ENCODE measurements around the gene SCN2B. TPM values are rescaled to one million over a fixed set of nuclear protein-coding genes. Genes with fewer than 3 reads are reported as not detected.
"Not testable (repeated sequence)": the region's sequence is repeated elsewhere in the genome, so short reads cannot be mapped to it uniquely, and the experiment has no call there.

Gene SCN2B
- total RNA-seq, 3 donors from 2014 or later, result 0.23 to 3.7 (median 0.34) TPM

DNA sequence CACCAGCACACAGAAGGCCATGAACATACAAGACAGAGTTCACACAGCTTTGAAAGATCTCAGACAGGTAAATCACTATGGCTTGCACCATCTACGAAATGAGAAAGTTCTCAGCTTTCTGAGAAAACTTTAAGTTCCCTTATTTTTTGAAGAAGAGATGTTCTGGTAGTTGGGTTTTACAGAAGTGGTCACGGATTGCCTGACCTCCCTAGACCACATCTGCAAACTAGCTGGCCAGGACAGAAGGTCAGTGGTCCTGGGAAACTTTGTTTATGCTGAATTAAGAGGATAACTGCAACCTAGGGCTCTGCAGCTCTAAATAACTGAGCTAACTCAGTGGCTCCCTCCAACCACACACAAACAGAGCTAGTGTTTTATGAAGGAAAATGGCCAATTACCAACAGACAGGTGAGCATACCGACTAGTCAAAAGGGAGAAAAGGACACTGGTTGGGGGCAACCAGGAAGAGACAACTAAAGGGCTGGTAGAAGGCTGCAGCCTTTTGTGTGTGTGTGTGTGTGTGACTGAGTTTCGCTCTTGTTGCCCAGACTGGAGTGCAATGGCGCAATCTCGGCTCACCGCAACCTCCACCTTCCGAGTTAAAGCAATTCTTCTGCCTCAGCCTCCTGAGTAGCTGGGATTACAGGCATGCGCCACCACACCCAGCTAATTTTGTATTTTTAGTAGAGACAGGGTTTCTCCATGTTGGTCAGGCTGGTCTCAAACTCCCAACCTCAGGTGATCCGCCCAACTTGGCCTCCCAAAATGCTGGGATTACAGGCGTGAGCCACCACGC is 8.5 kb upstream of the SCN2B start:
- no peak for DNase-seq

DNA sequence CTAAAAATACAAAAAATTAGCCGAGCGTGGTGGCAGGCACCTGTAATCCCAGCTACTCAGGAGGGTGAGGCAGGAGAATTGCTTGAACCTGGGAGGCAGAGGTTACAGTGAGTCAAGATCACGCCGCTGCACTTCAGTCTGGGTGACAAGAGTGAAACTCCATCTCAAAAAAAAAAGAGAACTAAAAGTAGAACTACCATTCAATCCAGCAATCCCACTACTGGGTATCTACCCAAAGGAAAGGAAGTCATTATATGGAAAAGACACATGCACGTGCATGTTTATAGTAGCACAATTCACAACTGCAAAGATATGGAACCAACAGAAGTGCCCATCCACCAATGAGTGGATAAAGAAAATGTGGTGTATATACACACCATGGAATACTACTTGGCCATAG is 7.3 kb upstream of the SCN2B start:
- H3K4me3 ChIP-seq; H3K9me3 ChIP-seq; ATAC-seq; DNase-seq; intact Hi-C loops (cut with DNase I, micrococcal nuclease); H3K4me1 ChIP-seq (ENCODE audit: low read depth); H3K36me3 ChIP-seq (ENCODE audit: low read depth): not testable (repeated sequence)

More for the DNA sequence above, 8.5 kb upstream of the SCN2B start:
- no peak overlapping the region for H3K4me3 ChIP-seq
- H3K9me3 ChIP-seq, result no peaks in the 10 kb centered on the region
- TF ChIP-seq, protein P1, sequence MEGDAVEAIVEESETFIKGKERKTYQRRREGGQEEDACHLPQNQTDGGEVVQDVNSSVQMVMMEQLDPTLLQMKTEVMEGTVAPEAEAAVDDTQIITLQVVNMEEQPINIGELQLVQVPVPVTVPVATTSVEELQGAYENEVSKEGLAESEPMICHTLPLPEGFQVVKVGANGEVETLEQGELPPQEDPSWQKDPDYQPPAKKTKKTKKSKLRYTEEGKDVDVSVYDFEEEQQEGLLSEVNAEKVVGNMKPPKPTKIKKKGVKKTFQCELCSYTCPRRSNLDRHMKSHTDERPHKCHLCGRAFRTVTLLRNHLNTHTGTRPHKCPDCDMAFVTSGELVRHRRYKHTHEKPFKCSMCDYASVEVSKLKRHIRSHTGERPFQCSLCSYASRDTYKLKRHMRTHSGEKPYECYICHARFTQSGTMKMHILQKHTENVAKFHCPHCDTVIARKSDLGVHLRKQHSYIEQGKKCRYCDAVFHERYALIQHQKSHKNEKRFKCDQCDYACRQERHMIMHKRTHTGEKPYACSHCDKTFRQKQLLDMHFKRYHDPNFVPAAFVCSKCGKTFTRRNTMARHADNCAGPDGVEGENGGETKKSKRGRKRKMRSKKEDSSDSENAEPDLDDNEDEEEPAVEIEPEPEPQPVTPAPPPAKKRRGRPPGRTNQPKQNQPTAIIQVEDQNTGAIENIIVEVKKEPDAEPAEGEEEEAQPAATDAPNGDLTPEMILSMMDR (IDR thresholded peaks at IDR 0.05), result no peak
- H3K4me1 ChIP-seq (ENCODE audit: low read depth), result no peaks in the 10 kb centered on the region
- ATAC-seq, result peak; percentile 17
- intact Hi-C loops (cut with DNase I, micrococcal nuclease), result no loop called here
- H3K36me3 ChIP-seq (ENCODE audit: low read depth), result no peaks in the 10 kb centered on the region

DNA sequence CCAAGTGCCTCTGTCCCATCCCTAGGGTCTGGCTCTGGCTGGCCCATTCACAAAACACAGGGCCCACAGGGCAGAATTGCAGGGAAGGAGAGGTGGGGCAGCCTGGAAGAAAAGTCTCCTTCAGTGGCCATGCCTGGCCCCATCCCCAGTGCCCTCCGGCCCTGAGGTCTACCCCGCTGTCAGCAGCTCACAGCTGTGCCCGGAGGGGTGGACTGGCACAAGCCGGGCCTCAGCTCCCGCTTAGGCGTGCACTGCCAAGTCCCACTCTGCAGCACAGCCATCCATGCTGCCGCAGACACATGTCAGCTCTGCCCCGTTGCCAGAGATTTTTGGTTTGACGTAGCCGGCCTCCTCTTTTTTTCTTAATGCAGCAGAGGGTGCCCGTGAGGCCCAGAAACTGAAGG is 3.9 kb upstream of the SCN2B start:
- TF ChIP-seq, protein P1 (IDR thresholded peaks at IDR 0.05), result no peak
- peak; percentile 36 for ATAC-seq
- H3K36me3 ChIP-seq (ENCODE audit: low read depth), result no peaks in the 10 kb centered on the region
- DNase-seq, result peak in 1 of 3 donors; percentile 33
- H3K4me3 ChIP-seq, result no peak overlapping the region
- no peaks in the 10 kb centered on the region for H3K4me1 ChIP-seq (ENCODE audit: low read depth)
- no peaks in the 10 kb centered on the region for H3K9me3 ChIP-seq
- intact Hi-C loops (cut with DNase I, micrococcal nuclease), result no loop called here

DNA sequence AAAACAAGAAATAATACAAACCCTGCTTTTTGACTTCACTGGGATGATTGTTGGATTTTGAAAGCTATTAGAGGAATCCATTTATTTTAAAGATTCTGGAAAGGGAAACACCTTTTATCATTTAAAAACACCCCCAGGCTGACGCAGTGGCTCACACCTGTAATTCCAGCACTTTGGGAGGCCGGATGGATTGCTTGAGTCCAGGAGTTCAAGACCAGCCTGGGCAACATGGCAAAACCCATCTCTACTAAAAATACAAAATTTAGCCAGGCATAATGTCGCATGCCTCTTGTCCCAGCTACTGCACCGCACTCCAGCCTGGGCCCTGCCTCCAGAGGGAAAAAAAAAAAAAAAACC is 317 bp upstream of the SCN2B start:
- ATAC-seq (no peak), DNase-seq (no peak)
- peaks cover 2% of the 10 kb centered on the region for H3K4me1 ChIP-seq (ENCODE audit: low read depth)
- H3K4me3 ChIP-seq, result no peak overlapping the region
- TF ChIP-seq, protein P1 (IDR thresholded peaks at IDR 0.05), result no peak
- no peaks in the 10 kb centered on the region for H3K9me3 ChIP-seq
- intact Hi-C loops (cut with DNase I, micrococcal nuclease), result no loop called here
- no peaks in the 10 kb centered on the region for H3K36me3 ChIP-seq (ENCODE audit: low read depth)

DNA sequence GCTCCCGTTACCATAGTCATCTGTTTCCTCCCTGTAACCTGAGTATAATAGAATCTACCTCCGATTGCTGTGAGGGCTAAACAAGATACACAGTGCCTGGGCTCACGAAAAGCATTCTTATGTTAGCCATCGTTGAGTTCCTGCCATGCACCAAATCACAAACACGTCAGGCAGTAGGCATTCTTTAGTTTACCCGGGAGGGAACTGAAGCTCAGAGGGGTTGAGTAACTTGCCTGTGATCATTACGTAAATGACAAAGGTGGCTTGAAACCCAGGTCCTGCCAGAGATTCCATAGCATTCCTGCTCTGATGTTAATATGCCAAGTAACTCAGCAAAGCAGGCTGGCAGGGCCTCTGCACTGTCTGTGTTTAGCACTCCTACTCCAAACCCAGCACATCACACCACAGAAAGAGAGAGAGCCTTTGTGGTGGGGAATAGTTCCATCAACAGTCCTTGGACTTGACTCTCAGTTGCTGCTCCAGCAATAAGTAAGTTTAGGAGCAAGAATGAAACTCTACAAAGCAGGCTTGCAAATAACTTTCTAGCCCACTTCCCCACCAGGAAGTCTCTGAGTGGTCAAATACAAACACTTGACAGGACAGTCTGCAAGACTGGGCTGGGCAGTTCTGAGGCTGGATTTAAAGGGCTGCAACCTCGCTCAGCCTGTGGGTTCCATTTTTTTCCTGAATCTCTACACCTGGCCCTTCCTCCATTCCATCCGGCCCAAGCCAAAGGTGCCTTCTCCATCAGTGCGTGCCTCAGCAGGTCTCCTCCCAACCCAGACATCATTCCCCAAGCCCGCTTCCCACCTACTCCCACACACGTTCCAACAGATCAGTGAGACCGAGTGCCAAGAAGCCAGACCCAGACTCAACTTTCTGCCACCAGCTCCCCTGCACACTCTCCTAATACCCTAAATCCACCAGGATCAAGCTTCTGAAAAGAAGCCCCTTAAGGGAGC is 1.1 kb downstream of the SCN2B start:
- intact Hi-C loops (cut with DNase I, micrococcal nuclease), result no loop called here
- peak; percentile 17 for ATAC-seq
- no peaks in the 10 kb centered on the region for H3K9me3 ChIP-seq

More for the DNA sequence above, 1.1 kb downstream of the SCN2B start:
- DNase-seq, result no peak
- TF ChIP-seq, protein P1 (IDR thresholded peaks at IDR 0.05), result no peak
- peaks cover 7% of the 10 kb centered on the region for H3K4me1 ChIP-seq (ENCODE audit: low read depth)
- H3K36me3 ChIP-seq (ENCODE audit: low read depth), result no peaks in the 10 kb centered on the region
- H3K4me3 ChIP-seq, result no peak overlapping the region

All from mucosa of descending colon (tissue), 3 donors.